ENCODE data around the gene IDH3B. TPM values are rescaled to one million over a fixed set of nuclear protein-coding genes. Genes with fewer than 3 reads are reported as not detected.

The IDH3B gene
- total and polyA plus RNA-seq, 2 donors (not counting 1 experiment from before 2014, with no cell fraction given) = 77.0 to 98.2 TPM

- H3K4me1 ChIP-seq (ENCODE audit: control insufficient read depth, extremely low read depth, insufficient read depth, low read length) = no peaks in the 10 kb centered on the region
- no peak overlapping the region for H3K4me2 ChIP-seq (ENCODE audit: extremely low read depth, insufficient read depth, low read length)
- H3K9me3 ChIP-seq (ENCODE audit: control insufficient read depth, insufficient read depth, low read depth, low read length) = no peaks in the 10 kb centered on the region
- H3K4me3 ChIP-seq (replicated peaks in 1 of 4; ENCODE audit: control extremely low read depth in 1 of 4, insufficient read depth in 1 of 4, low read depth in 3 of 4, low read length in 4 of 4) = no peak overlapping the region
- no peaks in the 10 kb centered on the region for H3K27me3 ChIP-seq (ENCODE audit: control insufficient read depth, insufficient read depth, low read length)
- H3K9ac ChIP-seq (ENCODE audit: insufficient read depth, low read length) = no peak overlapping the region
- no peak for DNase-seq (ENCODE audit: low read depth in 2 of 2)
- no peak for TF ChIP-seq EZH2 (IDR thresholded peaks at IDR 0.05; ENCODE audit: low read length, missing control alignments)
- TF ChIP-seq, protein P1, sequence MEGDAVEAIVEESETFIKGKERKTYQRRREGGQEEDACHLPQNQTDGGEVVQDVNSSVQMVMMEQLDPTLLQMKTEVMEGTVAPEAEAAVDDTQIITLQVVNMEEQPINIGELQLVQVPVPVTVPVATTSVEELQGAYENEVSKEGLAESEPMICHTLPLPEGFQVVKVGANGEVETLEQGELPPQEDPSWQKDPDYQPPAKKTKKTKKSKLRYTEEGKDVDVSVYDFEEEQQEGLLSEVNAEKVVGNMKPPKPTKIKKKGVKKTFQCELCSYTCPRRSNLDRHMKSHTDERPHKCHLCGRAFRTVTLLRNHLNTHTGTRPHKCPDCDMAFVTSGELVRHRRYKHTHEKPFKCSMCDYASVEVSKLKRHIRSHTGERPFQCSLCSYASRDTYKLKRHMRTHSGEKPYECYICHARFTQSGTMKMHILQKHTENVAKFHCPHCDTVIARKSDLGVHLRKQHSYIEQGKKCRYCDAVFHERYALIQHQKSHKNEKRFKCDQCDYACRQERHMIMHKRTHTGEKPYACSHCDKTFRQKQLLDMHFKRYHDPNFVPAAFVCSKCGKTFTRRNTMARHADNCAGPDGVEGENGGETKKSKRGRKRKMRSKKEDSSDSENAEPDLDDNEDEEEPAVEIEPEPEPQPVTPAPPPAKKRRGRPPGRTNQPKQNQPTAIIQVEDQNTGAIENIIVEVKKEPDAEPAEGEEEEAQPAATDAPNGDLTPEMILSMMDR (conservative IDR thresholded peaks at IDR 0.05 in 1 of 2, IDR thresholded peaks at IDR 0.05 in 1 of 2; ENCODE audit: low read depth in 1 of 2, low read length in 2 of 2) = no peak
- no peak overlapping the region for H3K27ac ChIP-seq (ENCODE audit: insufficient read depth, low read length)
- H3K36me3 ChIP-seq (ENCODE audit: control insufficient read depth, insufficient read depth, low read length) = no peaks in the 10 kb centered on the region
- H2AFZ ChIP-seq (ENCODE audit: low read length) = no peak overlapping the region
- H3K79me2 ChIP-seq (ENCODE audit: control insufficient read depth, insufficient read depth, low read length) = no peaks in the 10 kb centered on the region
- no peaks in the 10 kb centered on the region for H4K20me1 ChIP-seq (ENCODE audit: control insufficient read depth, extremely low read depth, insufficient read depth, low read length)
Observed at GRCh38 chr20:2640260-2640659, 23.8 kb downstream of the IDH3B start.

GRCh38 chr20:2637246-2637645, 26.8 kb downstream of the IDH3B start:
- Histone ChIP-seq H3K9me3 (ENCODE audit: control insufficient read depth, insufficient read depth, low read depth, low read length) (no peaks in the 10 kb centered on the region), H3K9ac (ENCODE audit: insufficient read depth, low read length) (no peak overlapping the region), H3K79me2 (ENCODE audit: control insufficient read depth, insufficient read depth, low read length) (no peaks in the 10 kb centered on the region), H3K4me3 (replicated peaks in 1 of 4; ENCODE audit: control extremely low read depth in 1 of 4, insufficient read depth in 1 of 4, low read depth in 3 of 4, low read length in 4 of 4) (no peak overlapping the region), H3K27ac (ENCODE audit: insufficient read depth, low read length) (no peak overlapping the region), H4K20me1 (ENCODE audit: control insufficient read depth, extremely low read depth, insufficient read depth, low read length) (no peaks in the 10 kb centered on the region), H2AFZ (ENCODE audit: low read length) (no peak overlapping the region), H3K36me3 (ENCODE audit: control insufficient read depth, insufficient read depth, low read length) (no peaks in the 10 kb centered on the region), H3K27me3 (ENCODE audit: control insufficient read depth, insufficient read depth, low read length) (peaks cover 6% of the 10 kb centered on the region), H3K4me2 (ENCODE audit: extremely low read depth, insufficient read depth, low read length) (no peak overlapping the region), H3K4me1 (ENCODE audit: control insufficient read depth, extremely low read depth, insufficient read depth, low read length) (no peaks in the 10 kb centered on the region)
- no peak for TF ChIP-seq EZH2 (IDR thresholded peaks at IDR 0.05; ENCODE audit: low read length, missing control alignments)
- TF ChIP-seq, protein P1 (conservative IDR thresholded peaks at IDR 0.05 in 1 of 2, IDR thresholded peaks at IDR 0.05 in 1 of 2; ENCODE audit: low read depth in 1 of 2, low read length in 2 of 2) = no peak
- DNase-seq (ENCODE audit: low read depth in 2 of 2) = no peak

DNA sequence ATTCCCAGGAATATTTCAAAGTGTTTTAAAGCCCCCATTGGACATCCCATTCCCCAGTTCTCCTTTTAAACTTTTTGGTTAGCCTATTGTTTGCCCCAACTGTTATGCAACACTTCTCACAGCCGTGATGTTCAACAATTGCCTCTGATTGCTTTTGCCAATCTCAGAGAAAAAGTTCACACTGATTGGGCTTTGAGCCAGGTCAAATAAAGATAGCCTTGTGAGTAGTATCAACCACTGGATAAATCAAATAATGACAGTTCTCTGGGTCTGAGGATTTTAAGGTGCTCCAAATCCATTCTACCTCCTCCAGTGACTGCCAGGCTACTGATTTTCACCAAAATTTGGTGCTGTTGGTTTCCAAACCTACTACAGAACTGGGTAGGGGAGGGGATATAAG, 30.6 kb downstream of the IDH3B start:
- Histone ChIP-seq H3K4me2 (ENCODE audit: extremely low read depth, insufficient read depth, low read length) (no peak overlapping the region), H3K9ac (ENCODE audit: insufficient read depth, low read length) (no peak overlapping the region), H3K27me3 (ENCODE audit: control insufficient read depth, insufficient read depth, low read length) (peaks cover 6% of the 10 kb centered on the region), H3K27ac (ENCODE audit: insufficient read depth, low read length) (no peak overlapping the region), H3K4me1 (ENCODE audit: control insufficient read depth, extremely low read depth, insufficient read depth, low read length) (no peaks in the 10 kb centered on the region), H3K36me3 (ENCODE audit: control insufficient read depth, insufficient read depth, low read length) (no peaks in the 10 kb centered on the region), H3K79me2 (ENCODE audit: control insufficient read depth, insufficient read depth, low read length) (no peaks in the 10 kb centered on the region), H2AFZ (ENCODE audit: low read length) (no peak overlapping the region), H3K4me3 (replicated peaks in 1 of 4; ENCODE audit: control extremely low read depth in 1 of 4, insufficient read depth in 1 of 4, low read depth in 3 of 4, low read length in 4 of 4) (no peak overlapping the region), H4K20me1 (ENCODE audit: control insufficient read depth, extremely low read depth, insufficient read depth, low read length) (no peaks in the 10 kb centered on the region), H3K9me3 (ENCODE audit: control insufficient read depth, insufficient read depth, low read depth, low read length) (no peaks in the 10 kb centered on the region)
- TF ChIP-seq, protein P1 (conservative IDR thresholded peaks at IDR 0.05 in 1 of 2, IDR thresholded peaks at IDR 0.05 in 1 of 2; ENCODE audit: low read depth in 1 of 2, low read length in 2 of 2) = no peak
- TF ChIP-seq EZH2 (IDR thresholded peaks at IDR 0.05; ENCODE audit: low read length, missing control alignments) = no peak
- no peak for DNase-seq (ENCODE audit: low read depth in 2 of 2)

Measured in fibroblast of lung (primary cell).